H1 (cell line): ENCODE data around the gene ATP6V0A4. TPM values are rescaled to one million over a fixed set of nuclear protein-coding genes. Genes with fewer than 3 reads are reported as not detected.
A peak's percentile ranks its signal among the peaks of the same experiment; 100 is the strongest.

ENCODE experiments used
- CTCF ChIA-PET: fragments of 300-600 bp; sonication (Branson Sonifier 250); formaldehyde crosslinking; loops from one replicate; lab custom pipeline; 2021; ENCODE audit not compliant: partially characterized antibody; lab: Charles Lee
- POLR2A ChIA-PET: fragments of 300-600 bp; sonication (Branson Sonifier 250); formaldehyde crosslinking; loops from one replicate; lab custom pipeline; 2021; ENCODE audit warnings: inconsistent platforms; ENCODE audit not compliant: partially characterized antibody; lab: Charles Lee
- DNase-seq, 2 experiments: peaks; one replicate each; pipeline versions ENCODE4 v3.0.0 to v3.0.0-alpha.2; 2010 to 2022; ENCODE audit warnings: low spot score in 2 of 2, low read depth in 1 of 2, mixed read lengths in 1 of 2
- FAIRE-seq: peaks from 2 replicates; lab custom pipeline; 2011; peaks lifted over from hg19 to GRCh38; lab: Jason Lieb, UNC
- H2AFZ ChIP-seq: 2 replicates; pipeline ENCODE4 v1.8.1; 2012; ENCODE audit warnings: low read length, inconsistent platforms
- H2AK5ac ChIP-seq: 2 replicates; pipeline ENCODE4 v1.6.1; 2013; ENCODE audit warnings: low read depth, low read length
- H2BK120ac ChIP-seq: replicated peaks from 2 replicates; pipeline ENCODE3; 2013; ENCODE audit warnings: low read depth, low read length, inconsistent platforms
- H2BK12ac ChIP-seq: 2 replicates; pipeline ENCODE4 v1.6.1; 2013; ENCODE audit warnings: low read depth, low read length
- H2BK15ac ChIP-seq: 2 replicates; pipeline ENCODE4 v1.6.1; 2013; ENCODE audit warnings: low read length
- H2BK20ac ChIP-seq: 2 replicates; pipeline ENCODE4 v1.6.1; 2013; ENCODE audit warnings: low read length
- H2BK5ac ChIP-seq: 2 replicates; pipeline ENCODE4 v1.6.1; 2013; ENCODE audit warnings: low read depth, low read length
- H3K14ac ChIP-seq: 2 replicates; pipeline ENCODE4 v1.6.1; 2013; ENCODE audit warnings: inconsistent platforms; ENCODE audit not compliant: insufficient read length
- H3K18ac ChIP-seq: 2 replicates; pipeline ENCODE4 v1.6.1; 2013; ENCODE audit warnings: low read length; ENCODE audit errors: extremely low read depth
- H3K23ac ChIP-seq: 2 replicates; pipeline ENCODE4 v1.6.1; 2013; ENCODE audit warnings: inconsistent platforms; ENCODE audit not compliant: insufficient read length
- H3K23me2 ChIP-seq: 2 replicates; pipeline ENCODE4 v1.6.1; 2013; ENCODE audit warnings: low read depth, low read length
- H3K27ac ChIP-seq: 2 replicates; pipeline ENCODE4 v1.6.1; 2011; ENCODE audit warnings: low read depth, low read length, inconsistent platforms
- H3K27me3 ChIP-seq, 4 experiments: replicated peaks in 1 of 4; 1 replicate in 1 of 4; 2 replicates in 3 of 4; pipeline versions ENCODE4 v1.6.1 to v1.8.1; 2011 to 2013; ENCODE audit warnings: low read length in 3 of 4, mild to moderate bottlenecking in 3 of 4, inconsistent platforms in 2 of 4, mixed read lengths in 2 of 4, moderate library complexity in 1 of 4; ENCODE audit not compliant: control insufficient read depth in 3 of 4, insufficient read depth in 3 of 4; ENCODE audit errors: extremely low read depth in 1 of 4
- H3K36me3 ChIP-seq, 4 experiments: 2 replicates each; pipeline versions ENCODE4 v1.6.1 to v1.8.1; 2011 to 2013; ENCODE audit warnings: mild to moderate bottlenecking in 4 of 4, low read length in 3 of 4, moderate library complexity in 2 of 4, control low read depth in 1 of 4, inconsistent platforms in 1 of 4; ENCODE audit not compliant: insufficient read depth in 4 of 4, control insufficient read depth in 2 of 4
- H3K4ac ChIP-seq: replicated peaks from 2 replicates; pipeline ENCODE3; 2013; ENCODE audit warnings: low read length, low read depth, mixed read lengths, inconsistent platforms; ENCODE audit not compliant: insufficient read length
- H3K4me1 ChIP-seq, 4 experiments: replicated peaks in 1 of 4; 1 replicate in 1 of 4; 2 replicates in 3 of 4; pipeline versions ENCODE4 v1.6.1 to v1.8.1; 2011 to 2013; ENCODE audit warnings: low read length in 3 of 4, inconsistent platforms in 2 of 4, mixed read lengths in 1 of 4; ENCODE audit not compliant: insufficient read depth in 4 of 4, control insufficient read depth in 3 of 4
- H3K4me2 ChIP-seq, 2 experiments: 2 replicates each; pipeline versions ENCODE4 v1.6.1 to v1.8.1; 2011 to 2013; ENCODE audit warnings: low read depth in 2 of 2, low read length in 2 of 2, control low read depth in 1 of 2, inconsistent platforms in 1 of 2, mild to moderate bottlenecking in 1 of 2; ENCODE audit not compliant: insufficient read depth in 1 of 2
- H3K4me3 ChIP-seq, 4 experiments: fragments of 200-600, 300-600 bp in 1 of 4; sonication (generic), shearing (Covaris generic), sonication (Bioruptor Twin) in 1 of 4; 2 replicates each; pipeline versions ENCODE4 v1.5.1 to v1.8.1; 2011 to 2016; ENCODE audit warnings: low read length in 4 of 4, low read depth in 3 of 4, control low read depth in 2 of 4, inconsistent platforms in 2 of 4, mild to moderate bottlenecking in 2 of 4, mixed read lengths in 1 of 4, moderate library complexity in 1 of 4; ENCODE audit not compliant: insufficient read depth in 2 of 4; ENCODE audit errors: extremely low read depth in 1 of 4
- H3K56ac ChIP-seq: replicated peaks from 2 replicates; pipeline ENCODE3; 2013; ENCODE audit warnings: low read depth, mild to moderate bottlenecking, mixed read lengths, low read length, inconsistent platforms; ENCODE audit not compliant: insufficient read length
- H3K79me1 ChIP-seq: 2 replicates; pipeline ENCODE4 v1.6.1; 2013; ENCODE audit warnings: low read depth, low read length, control low read depth
- H3K79me2 ChIP-seq, 2 experiments: 2 replicates each; pipeline versions ENCODE4 v1.6.1 to v1.8.1; 2012 to 2013; ENCODE audit warnings: low read length in 2 of 2, mild to moderate bottlenecking in 2 of 2, inconsistent platforms in 1 of 2; ENCODE audit not compliant: insufficient read depth in 2 of 2, control insufficient read depth in 1 of 2
- H3K9ac ChIP-seq, 4 experiments: replicated peaks in 1 of 4; 1 replicate in 1 of 4; 2 replicates in 3 of 4; pipeline versions ENCODE4 v1.6.1 to v1.8.1; 2011 to 2013; ENCODE audit warnings: low read depth in 3 of 4, low read length in 3 of 4, control low read depth in 2 of 4, mild to moderate bottlenecking in 2 of 4, moderate library complexity in 2 of 4, inconsistent platforms in 1 of 4; ENCODE audit errors: extremely low read depth in 1 of 4
- H3K9me3 ChIP-seq, 2 experiments: 2 replicates each; pipeline versions ENCODE4 v1.6.1 to v1.8.1; 2012 to 2013; ENCODE audit warnings: mild to moderate bottlenecking in 2 of 2, moderate library complexity in 2 of 2, control low read depth in 1 of 2, inconsistent platforms in 1 of 2, low read depth in 1 of 2, low read length in 1 of 2, mixed read lengths in 1 of 2; ENCODE audit not compliant: insufficient read depth in 2 of 2
- H4K20me1 ChIP-seq, 2 experiments: replicated peaks in 1 of 2; 2 replicates each; pipeline versions ENCODE3 to v1.8.1; 2011 to 2013; ENCODE audit warnings: inconsistent platforms in 2 of 2, low read length in 2 of 2, mild to moderate bottlenecking in 1 of 2; ENCODE audit not compliant: insufficient read depth in 2 of 2, control insufficient read depth in 1 of 2
- H4K5ac ChIP-seq: 2 replicates; pipeline ENCODE4 v1.6.1; 2013; ENCODE audit warnings: low read length, low read depth, mixed read lengths, inconsistent platforms; ENCODE audit not compliant: insufficient read length
- H4K8ac ChIP-seq: 2 replicates; pipeline ENCODE4 v1.8.0; 2013; ENCODE audit warnings: mild to moderate bottlenecking, moderate library complexity, low read length, inconsistent platforms; ENCODE audit not compliant: insufficient read depth; ENCODE audit errors: extremely low read depth
- H4K91ac ChIP-seq: replicated peaks from 2 replicates; pipeline ENCODE3; 2013; ENCODE audit warnings: low read length, mixed read lengths, inconsistent platforms; ENCODE audit not compliant: insufficient read length
- BACH1 ChIP-seq: IDR thresholded peaks from 2 replicates; pipeline ENCODE4 v1.6.1; 2012; ENCODE audit warnings: low read length, improper control_type of control experiment
- CBX5 ChIP-seq: fragments of 300-800, 300-1000 bp; sonication (generic); IDR thresholded peaks from 2 replicates; pipeline ENCODE4 v1.7.1; 2016; ENCODE audit warnings: antibody characterized with exemption, low read length, low read depth
- CEBPB ChIP-seq: IDR thresholded peaks from 2 replicates; pipeline ENCODE4 v1.6.1; 2012; ENCODE audit warnings: low read depth, low read length
- CHD1 ChIP-seq: IDR thresholded peaks from 2 replicates; pipeline ENCODE4 v1.6.1; 2012; ENCODE audit warnings: low read depth, low read length, improper control_type of control experiment
- EZH2 ChIP-seq: fragments of 200-600 bp; sonication (generic); IDR thresholded peaks from 2 replicates; pipeline ENCODE4 v1.7.1; 2012; ENCODE audit warnings: low read depth, mild to moderate bottlenecking, moderate library complexity, low read length, inconsistent platforms; ENCODE audit not compliant: severe bottlenecking
- KDM4A ChIP-seq: IDR thresholded peaks from one replicate; pipeline ENCODE4 v1.7.1; 2012; ENCODE audit warnings: low read depth, mild to moderate bottlenecking, moderate library complexity, low read length, inconsistent platforms; ENCODE audit not compliant: severe bottlenecking
- POLR2A ChIP-seq, 2 experiments: IDR thresholded peaks; 1 replicate in 1 of 2; 2 replicates in 1 of 2; pipeline ENCODE4 v1.6.1; 2011; ENCODE audit warnings: low read depth in 2 of 2, low read length in 2 of 2, mild to moderate bottlenecking in 2 of 2; ENCODE audit errors: control extremely low read depth in 1 of 2
- SIX5 ChIP-seq: IDR thresholded peaks from 2 replicates; pipeline ENCODE4 v1.6.1; 2011; ENCODE audit warnings: mild to moderate bottlenecking, low read depth, low read length
- SP1 ChIP-seq: IDR thresholded peaks from 2 replicates; pipeline ENCODE4 v1.6.1; 2011; ENCODE audit warnings: low read depth, low read length
- SP4 ChIP-seq: IDR thresholded peaks from 2 replicates; pipeline ENCODE4 v1.6.1; 2012; ENCODE audit warnings: low read length, inconsistent platforms
- SUZ12 ChIP-seq: fragments of 200-600 bp; sonication (generic); IDR thresholded peaks from 2 replicates; pipeline ENCODE4 v1.6.1; 2012; ENCODE audit warnings: mild to moderate bottlenecking, inconsistent platforms, low read length, moderate library complexity, mixed read lengths
- TAF1 ChIP-seq: IDR thresholded peaks from 2 replicates; pipeline ENCODE4 v1.6.1; 2011; ENCODE audit warnings: mild to moderate bottlenecking, low read depth, low read length
- TCF12 ChIP-seq: IDR thresholded peaks from 2 replicates; pipeline ENCODE4 v1.6.1; 2011; ENCODE audit warnings: low read depth, mild to moderate bottlenecking, low read length
- USF2 ChIP-seq: IDR thresholded peaks from 2 replicates; pipeline ENCODE4 v1.6.1; 2011; ENCODE audit warnings: low read length, improper control_type of control experiment
- WGBS, 2 experiments: shearing (Covaris generic) in 1 of 2; methylation state at CpG; one replicate each; pipeline versions ENCODE4 v1.1.6 to v1.1.7; 2013 to 2015; ENCODE audit warnings: low lambda C conversion rate in 2 of 2, mixed read lengths in 2 of 2, inconsistent platforms in 1 of 2, low coverage in 1 of 2, missing lambda C conversion rate in 1 of 2; ENCODE audit not compliant: insufficient replicate concordance in 2 of 2, insufficient coverage in 1 of 2, insufficient read length in 1 of 2; ENCODE audit errors: extremely low coverage in 1 of 2, missing lambda C conversion rate in 1 of 2; 5-methylcytosine and 5-hydroxymethylcytosine counted together
- polyA plus RNA-seq, 7 experiments: library from polyadenylated mRNA; depleted of rRNA in 3 of 7; stranded (reverse) in 5 of 7; unstranded in 2 of 7; fragments of >200 nt in 5 of 7; fragments of 200-250 nt in 2 of 7; gene quantifications; 1 replicate in 5 of 7; 2 replicates in 1 of 7; 4 replicates in 1 of 7; pipeline versions ENCODE4 v1.2.1 to v1.2.3, GENCODE V29; 2011 to 2013; ENCODE audit warnings: missing spikeins in 2 of 7, mixed read lengths in 2 of 7
- total RNA-seq: library from RNA; stranded (reverse); fragmentation: NEBNext Ultra II Directional; extraction: Animal tissue kit (Norgen Biotek cat#: 25700); gene quantifications from 2 replicates; pipeline ENCODE4 v1.2.1, GENCODE V29; 2021
- TF ChIP-seq, protein P1 (sequence below): IDR thresholded peaks from 2 replicates; pipeline ENCODE4 v1.6.1; 2011; ENCODE audit warnings: low read depth, mild to moderate bottlenecking, low read length; ENCODE audit not compliant: insufficient read depth

The ATP6V0A4 gene
- total and polyA plus RNA-seq, 2 of the 8 experiments (the other 6 are each of a cell fraction or from before 2014, with no cell fraction given) = 0.47 to 1.6 TPM

DNA sequence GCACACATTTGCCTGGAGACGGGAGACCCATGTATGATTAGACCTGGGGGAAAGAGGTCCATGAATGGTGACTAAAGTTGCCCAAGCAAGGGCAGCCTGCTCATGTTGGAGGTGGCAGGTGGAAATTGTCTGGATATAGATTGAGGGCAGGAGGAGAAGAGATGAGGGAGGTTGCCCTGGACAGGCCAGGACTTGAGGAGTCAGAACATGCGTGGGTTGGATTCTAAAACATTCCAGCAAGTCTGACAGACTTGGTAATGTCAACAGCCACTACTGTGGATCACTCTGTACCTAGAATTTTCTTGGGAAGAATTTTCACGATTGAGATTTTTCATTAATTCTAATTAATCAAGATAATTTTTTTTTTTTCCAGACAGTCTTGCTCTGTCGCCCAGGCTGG lies 77.7 kb downstream of the ATP6V0A4 start:
- FAIRE-seq = no peak
- Histone ChIP-seq H3K23me2 (no peaks in the 10 kb centered on the region), H3K4ac (no peak overlapping the region), H2AFZ (no peak overlapping the region), H3K79me1 (no peaks in the 10 kb centered on the region), H2BK20ac (no peak overlapping the region), H3K23ac (no peak overlapping the region), H2BK5ac (no peak overlapping the region), H3K4me3 (no peak overlapping the region), H2BK120ac (no peak overlapping the region), H3K36me3 (no peaks in the 10 kb centered on the region)
- TF ChIP-seq SIX5 (no peak), SP1 (no peak), SP4 (no peak), CBX5 (no peak), CHD1 (no peak), USF2 (no peak), KDM4A (no peak), CEBPB (no peak), SUZ12 (no peak), POLR2A (IDR thresholded peaks at IDR 0.05; ENCODE audit: control extremely low read depth in 1 of 2, low read depth in 2 of 2, low read length in 2 of 2) (no peak), TCF12 (no peak), EZH2 (no peak), TAF1 (no peak), BACH1 (no peak)
- TF ChIP-seq, protein P1, sequence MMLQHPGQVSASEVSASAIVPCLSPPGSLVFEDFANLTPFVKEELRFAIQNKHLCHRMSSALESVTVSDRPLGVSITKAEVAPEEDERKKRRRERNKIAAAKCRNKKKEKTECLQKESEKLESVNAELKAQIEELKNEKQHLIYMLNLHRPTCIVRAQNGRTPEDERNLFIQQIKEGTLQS = no peak
- TF ChIP-seq, all 59 proteins: peak for 0
- H3K79me2 ChIP-seq = no peaks in the 10 kb centered on the region
- ChIA-PET CTCF (interaction anchor here (0.6 kb wide), 1 partner anchor 12 kb away, joined by 4 read pairs; no protein-coding TSS in a partner anchor), POLR2A (no interaction called here)
- H4K5ac ChIP-seq = no peak overlapping the region
- H2BK15ac ChIP-seq = no peak overlapping the region
- 81% methylated on average over 4 of the region's 4 CpGs; no CpG with 5 or more reads in 1 of the 2 experiments for WGBS, 2 experiments
- H3K18ac ChIP-seq = no peak overlapping the region
- no peak overlapping the region for H4K8ac ChIP-seq
- peaks cover 0 to 5% (median under 1%) of the 10 kb centered on the region in 4 experiments; a peak in 3 of 7 replicates for H3K4me1 ChIP-seq
- no peak overlapping the region for H3K9ac ChIP-seq
- no peaks in the 10 kb centered on the region for H3K9me3 ChIP-seq
- peak overlapping the region; percentile 61 for H4K91ac ChIP-seq
- no peak for DNase-seq
- H2BK12ac ChIP-seq = no peak overlapping the region
- H3K27ac ChIP-seq = no peak overlapping the region
- H3K4me2 ChIP-seq = no peak overlapping the region
- no peak overlapping the region for H3K56ac ChIP-seq
- no peaks in the 10 kb centered on the region for H3K27me3 ChIP-seq
- H4K20me1 ChIP-seq = no peaks in the 10 kb centered on the region
- H2AK5ac ChIP-seq = no peak overlapping the region
- H3K14ac ChIP-seq = no peak overlapping the region
